NCI-H2171 (cell line): ENCODE data around the gene TSPAN15.
"Not testable (repeated sequence)": the region's sequence is repeated elsewhere in the genome, so short reads cannot be mapped to it uniquely, and the experiment has no call there.

Experiments
- DNase-seq: peaks from one replicate; lab custom pipeline; 2025; lab: John Stamatoyannopoulos, UW

TSPAN15 gene

DNA sequence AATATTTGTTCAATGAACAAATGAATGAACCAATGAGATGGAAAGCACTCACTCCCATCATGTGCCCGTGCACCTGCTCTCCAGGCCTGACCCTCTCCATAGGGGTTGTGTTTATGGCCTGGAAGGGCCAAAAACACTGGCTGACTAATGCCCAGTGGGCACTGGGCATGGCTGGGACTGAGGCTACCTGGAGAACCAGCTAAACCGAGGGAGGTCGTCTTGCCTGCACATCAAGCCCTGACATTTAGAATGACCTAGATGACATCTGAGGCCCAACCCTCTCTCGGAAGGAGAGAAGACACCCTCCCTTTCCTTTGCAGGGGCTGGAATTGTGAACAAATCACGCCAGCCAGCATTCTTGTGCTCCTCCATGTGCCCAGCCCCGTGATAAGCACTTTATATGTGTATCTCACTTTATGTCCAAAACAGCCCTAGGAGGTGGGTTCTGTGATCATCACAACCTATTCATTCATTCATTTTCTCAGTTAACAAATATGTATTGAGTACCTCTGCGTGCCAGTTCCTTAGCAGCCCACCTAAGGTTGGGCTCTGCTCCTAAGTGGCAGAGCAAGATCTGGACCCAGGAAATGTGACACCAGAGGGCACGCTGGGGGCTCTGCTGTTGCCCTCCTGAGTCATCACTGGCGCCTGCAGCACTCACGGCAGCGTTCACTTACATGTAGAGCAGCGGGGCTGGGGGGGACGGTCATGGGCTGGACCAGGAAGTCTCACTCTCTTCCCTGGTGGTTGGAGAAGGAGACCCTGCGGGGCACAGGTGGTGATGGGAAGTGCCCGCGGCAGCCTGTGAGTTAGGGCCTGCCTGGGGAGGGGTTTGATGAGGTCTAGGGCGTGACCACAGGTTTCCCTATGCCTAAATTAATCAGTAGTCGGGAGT is 52.0 kb downstream of the TSPAN15 start:
- DNase-seq, result no peak

- DNase-seq, result no peak
These were observed 52.6 kb downstream of the TSPAN15 start for GRCh38 chr10:69503896-69504265.

- DNase-seq, result no peak
These were observed 53.4 kb downstream of the TSPAN15 start for GRCh38 chr10:69504576-69505250.

DNA sequence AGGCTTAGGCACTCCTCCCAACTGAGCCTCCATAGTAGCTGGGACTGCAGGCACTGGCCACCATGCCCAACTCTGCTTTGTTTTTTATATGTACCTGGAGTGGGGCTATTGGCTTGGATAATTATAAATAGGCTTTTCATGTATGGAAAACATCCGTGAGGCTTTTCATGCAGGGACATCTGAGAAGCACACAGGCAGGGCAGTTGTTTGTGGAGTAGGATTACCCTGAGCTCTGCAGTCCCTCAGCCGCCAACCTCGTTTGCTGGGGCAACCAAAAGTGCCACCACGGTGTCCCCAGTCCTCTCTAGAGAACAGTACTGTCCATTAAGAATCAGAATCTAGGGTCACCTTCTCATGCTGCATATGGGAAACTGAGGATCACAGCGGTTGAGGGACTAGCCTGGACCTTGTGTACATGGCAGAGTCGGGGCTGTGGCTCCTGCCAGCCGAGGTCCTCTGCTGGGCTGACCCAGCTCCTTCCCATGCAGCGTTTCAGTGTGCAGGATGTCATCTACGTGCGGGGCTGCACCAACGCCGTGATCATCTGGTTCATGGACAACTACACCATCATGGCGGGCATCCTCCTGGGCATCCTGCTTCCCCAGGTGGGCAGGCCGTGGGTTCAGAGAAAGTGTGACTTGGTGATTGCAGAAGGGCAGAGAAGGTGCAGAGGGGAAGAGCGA is 54.5 kb downstream of the TSPAN15 start:
- no peak for DNase-seq

GRCh38 chr10:69506487-69506833 is 55.2 kb downstream of the TSPAN15 start:
- no peak for DNase-seq

DNA sequence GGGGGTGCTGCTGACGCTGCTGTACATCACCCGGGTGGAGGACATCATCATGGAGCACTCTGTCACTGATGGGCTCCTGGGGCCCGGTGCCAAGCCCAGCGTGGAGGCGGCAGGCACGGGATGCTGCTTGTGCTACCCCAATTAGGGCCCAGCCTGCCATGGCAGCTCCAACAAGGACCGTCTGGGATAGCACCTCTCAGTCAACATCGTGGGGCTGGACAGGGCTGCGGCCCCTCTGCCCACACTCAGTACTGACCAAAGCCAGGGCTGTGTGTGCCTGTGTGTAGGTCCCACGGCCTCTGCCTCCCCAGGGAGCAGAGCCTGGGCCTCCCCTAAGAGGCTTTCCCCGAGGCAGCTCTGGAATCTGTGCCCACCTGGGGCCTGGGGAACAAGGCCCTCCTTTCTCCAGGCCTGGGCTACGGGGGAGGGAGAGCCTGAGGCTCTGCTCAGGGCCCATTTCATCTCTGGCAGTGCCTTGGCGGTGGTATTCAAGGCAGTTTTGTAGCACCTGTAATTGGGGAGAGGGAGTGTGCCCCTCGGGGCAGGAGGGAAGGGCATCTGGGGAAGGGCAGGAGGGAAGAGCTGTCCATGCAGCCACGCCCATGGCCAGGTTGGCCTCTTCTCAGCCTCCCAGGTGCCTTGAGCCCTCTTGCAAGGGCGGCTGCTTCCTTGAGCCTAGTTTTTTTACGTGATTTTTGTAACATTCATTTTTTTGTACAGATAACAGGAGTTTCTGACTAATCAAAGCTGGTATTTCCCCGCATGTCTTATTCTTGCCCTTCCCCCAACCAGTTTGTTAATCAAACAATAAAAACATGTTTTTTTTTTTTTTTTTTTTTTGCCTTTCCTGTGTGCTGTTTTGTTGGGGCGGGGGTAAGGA is 55.8 kb downstream of the TSPAN15 start:
- DNase-seq, result no peak

GRCh38 chr10:69508738-69509340 is 57.6 kb downstream of the TSPAN15 start:
- no peak for DNase-seq

- no peak for DNase-seq
These were observed 61.6 kb downstream of the TSPAN15 start for GRCh38 chr10:69512901-69513300.

- DNase-seq, result no peak
These were observed 62.4 kb downstream of the TSPAN15 start for GRCh38 chr10:69513617-69514016.

GRCh38 chr10:69515699-69516259 is 64.5 kb downstream of the TSPAN15 start:
- DNase-seq, result peak; percentile 21

GRCh38 chr10:69516316-69516715 is 65.1 kb downstream of the TSPAN15 start:
- peak; percentile 7 for DNase-seq

DNA sequence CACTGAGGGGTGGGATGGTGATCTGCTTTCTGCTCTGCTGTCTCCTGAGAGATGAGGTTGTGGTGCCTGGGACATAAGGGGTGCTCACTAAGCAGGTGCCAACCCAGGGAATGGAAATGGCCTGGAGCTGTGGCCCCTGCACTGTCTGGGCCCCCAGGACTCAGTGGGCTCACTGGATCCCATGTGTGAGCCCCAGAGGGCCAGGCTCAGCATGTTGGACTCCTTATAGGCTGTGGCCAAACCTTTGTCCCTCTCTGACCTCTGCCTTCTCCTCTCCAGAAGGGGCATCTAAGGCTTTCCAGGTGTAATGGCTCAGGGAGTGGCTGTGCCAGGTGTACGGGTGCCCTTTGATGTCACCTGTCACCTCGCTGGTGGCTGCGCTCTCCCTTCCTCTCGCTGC is 65.5 kb downstream of the TSPAN15 start:
- DNase-seq, result no peak

DNA sequence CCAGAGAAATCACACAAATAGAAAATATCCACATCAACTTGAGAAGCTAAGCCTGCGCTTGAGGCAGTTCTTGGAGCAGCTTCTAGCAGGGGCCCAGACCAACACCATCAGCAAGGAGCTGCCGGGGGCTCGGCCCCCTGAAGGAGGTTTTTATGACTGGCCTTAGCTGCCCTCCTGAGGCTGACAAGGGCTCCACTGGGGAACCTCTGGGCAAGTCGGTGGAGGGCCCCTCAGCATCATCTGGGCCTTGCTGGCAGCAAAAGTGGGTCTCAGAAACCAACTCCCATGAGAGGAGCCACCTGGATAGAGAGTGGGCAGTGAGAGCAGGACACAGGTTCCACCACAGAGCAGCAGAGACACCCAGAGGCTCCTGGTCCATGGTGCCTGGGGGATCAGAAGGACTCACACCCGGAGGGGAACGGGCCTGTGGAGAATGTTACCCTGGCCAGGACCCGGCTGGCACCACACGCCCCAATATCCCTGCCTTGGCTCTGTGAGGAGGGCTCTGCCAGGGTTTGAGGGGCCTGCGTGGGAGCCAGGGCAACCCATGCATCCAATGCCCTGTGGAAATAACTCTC is 66.1 kb downstream of the TSPAN15 start:
- DNase-seq, result no peak

DNA sequence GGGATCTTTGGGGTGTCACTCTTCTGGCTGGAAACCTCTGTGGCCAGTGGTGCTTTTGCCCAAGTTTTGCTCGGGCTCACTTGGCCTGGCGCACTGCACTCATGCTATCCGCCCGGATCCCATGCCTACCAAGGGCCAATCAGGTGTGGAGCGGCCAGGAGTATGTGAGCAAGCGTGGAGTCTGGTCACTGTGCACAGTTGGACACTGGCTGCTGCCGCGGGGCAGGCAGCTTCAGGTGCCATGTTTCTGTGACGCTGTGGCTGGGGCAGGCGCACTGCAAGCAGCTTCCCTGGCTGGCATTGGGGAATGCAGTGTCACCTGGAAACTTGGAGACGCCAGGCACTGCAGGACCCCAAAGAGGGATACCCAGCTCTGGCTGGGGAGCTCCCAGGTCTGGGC is 76.7 kb downstream of the TSPAN15 start:
- no peak for DNase-seq

- DNase-seq, result no peak
These were observed 82.4 kb downstream of the TSPAN15 start for GRCh38 chr10:69533658-69534057.

- DNase-seq, result not testable (repeated sequence)
These were observed 85.3 kb downstream of the TSPAN15 start for GRCh38 chr10:69536521-69536920.

- DNase-seq, result no peak
These were observed 86.2 kb downstream of the TSPAN15 start for GRCh38 chr10:69537449-69537848.

GRCh38 chr10:69538461-69538860 is 87.2 kb downstream of the TSPAN15 start:
- DNase-seq, result no peak

DNA sequence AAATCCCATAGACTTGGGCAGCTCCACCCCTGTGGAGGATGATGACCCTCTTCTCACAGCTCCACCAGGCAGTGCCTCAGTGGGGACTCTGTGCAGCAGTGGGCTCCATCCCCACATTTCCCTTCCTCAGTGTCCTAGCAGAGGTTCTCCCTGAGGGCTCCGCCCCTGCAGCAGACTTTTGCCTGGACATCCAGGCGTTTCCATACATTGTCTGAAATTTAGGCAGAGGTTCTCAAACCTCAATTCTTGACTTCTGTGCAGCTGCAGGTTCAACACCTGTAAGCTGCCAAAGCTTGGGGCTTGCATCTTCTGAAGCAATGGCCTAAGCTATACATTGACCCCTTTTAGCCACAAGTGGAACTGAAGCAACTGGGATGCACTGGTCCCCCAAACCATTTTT is 90.2 kb downstream of the TSPAN15 start:
- DNase-seq, result no peak

DNA sequence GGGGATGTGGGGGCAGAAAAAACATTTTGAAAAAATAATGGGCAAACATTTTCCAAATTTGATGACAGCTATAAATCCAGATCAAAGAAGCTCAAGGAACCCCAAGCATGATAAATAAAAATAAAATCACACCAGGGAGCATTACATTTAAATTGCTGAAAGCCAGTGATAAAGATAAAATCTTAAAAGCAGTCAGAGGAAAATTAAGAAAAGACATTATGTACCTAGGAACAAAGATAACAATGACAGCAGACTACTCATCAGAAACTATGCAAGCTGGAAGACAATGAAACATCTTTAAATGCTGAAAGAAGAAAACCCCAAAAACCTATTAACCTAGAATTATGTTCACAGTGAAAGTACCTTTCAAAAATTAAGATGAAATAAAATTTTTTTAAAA is 98.7 kb downstream of the TSPAN15 start:
- DNase-seq, result no peak

- no peak for DNase-seq
These were observed 101.0 kb downstream of the TSPAN15 start for GRCh38 chr10:69552268-69552667.
